GM12878 (cell line): ENCODE data around the gene UGT3A2. TPM values are rescaled to one million over a fixed set of nuclear protein-coding genes. Genes with fewer than 3 reads are reported as not detected.
A peak's percentile ranks its signal among the peaks of the same experiment; 100 is the strongest.

Experiments used
- ATAC-seq: fragments of 200-7000 bp; cut with Tn5 transposase; 3 replicates; pipeline ENCODE4 v1.9.1; 2020; ENCODE audit warnings: mild to moderate bottlenecking, moderate library complexity
- BruUV-seq: library from RNA; stranded (reverse); fragments of 400-500 nt; replicated peaks from 2 replicates; lab custom pipeline; 2021; lab: Mats Ljungman, UMichigan
- CTCF ChIA-PET: fragments of 300-600 bp; sonication (Branson Sonifier 250); formaldehyde crosslinking; extraction: SDS; loops from one replicate; lab custom pipeline; 2021; ENCODE audit warnings: inconsistent platforms; lab: Yijun Ruan, JAX
- POLR2A ChIA-PET: fragments of 350-600 bp; formaldehyde crosslinking; extraction: SDS; loops from one replicate; lab custom pipeline; 2021; ENCODE audit warnings: inconsistent platforms; lab: Charles Lee
- RAD21 ChIA-PET: fragments of 300-600 bp; sonication (Branson Sonifier 250); formaldehyde crosslinking; loops from one replicate; lab custom pipeline; 2023; ENCODE audit warnings: antibody characterized with exemption; ENCODE audit not compliant: unreplicated experiment; lab: Charles Lee
- SMC1A ChIA-PET: fragments of 300-600 bp; sonication (Branson Sonifier 250); formaldehyde crosslinking; loops from one replicate; lab custom pipeline; 2023; ENCODE audit not compliant: unreplicated experiment, uncharacterized antibody; lab: Charles Lee
- DNase-seq: peaks from one replicate; pipeline ENCODE4 v3.0.0-alpha.2; 2011; ENCODE audit warnings: low read depth, low spot score
- FAIRE-seq: peaks from 3 replicates; lab custom pipeline; 2011; peaks lifted over from hg19 to GRCh38; lab: Jason Lieb, UNC
- H2AFZ ChIP-seq: 2 replicates; pipeline ENCODE4 v1.6.0; 2011; ENCODE audit warnings: low read depth, low read length, control low read depth; ENCODE audit not compliant: control insufficient read depth
- H3K27ac ChIP-seq: 2 replicates; pipeline ENCODE4 v1.5.1; 2011; ENCODE audit warnings: control low read depth; ENCODE audit not compliant: control insufficient read depth, insufficient read depth
- H3K27me3 ChIP-seq, 2 experiments: replicated peaks in 1 of 2; 2 replicates each; pipeline versions ENCODE4 v1.6.0 to v1.6.1; 2011; ENCODE audit warnings: low read length in 1 of 2; ENCODE audit not compliant: control insufficient read depth in 2 of 2, insufficient read depth in 2 of 2
- H3K36me3 ChIP-seq, 2 experiments: 2 replicates each; pipeline ENCODE4 v1.5.1; 2011; ENCODE audit warnings: low read length in 1 of 2; ENCODE audit not compliant: control insufficient read depth in 2 of 2, insufficient read depth in 2 of 2
- H3K4me1 ChIP-seq: 2 replicates; pipeline ENCODE4 v1.6.1; 2011; ENCODE audit warnings: mild to moderate bottlenecking, low read length, moderate library complexity, mixed read lengths; ENCODE audit not compliant: control insufficient read depth, insufficient read depth
- H3K4me2 ChIP-seq: 2 replicates; pipeline ENCODE4 v1.6.0; 2011; ENCODE audit warnings: control low read depth; ENCODE audit not compliant: control insufficient read depth, insufficient read depth
- H3K4me3 ChIP-seq: fragments of 200-600 bp; sonication (generic); 2 replicates; pipeline ENCODE4 v1.5.1; 2016
- H3K79me2 ChIP-seq: 2 replicates; pipeline ENCODE4 v1.6.0; 2011; ENCODE audit warnings: low read length; ENCODE audit not compliant: control insufficient read depth, insufficient read depth
- H3K9ac ChIP-seq: 2 replicates; pipeline ENCODE4 v1.8.0; 2011; ENCODE audit warnings: low read length, control low read depth, mixed read lengths; ENCODE audit not compliant: control insufficient read depth, insufficient read depth
- H3K9me3 ChIP-seq: replicated peaks from 3 replicates; pipeline ENCODE4 v1.5.1; 2011; ENCODE audit warnings: mild to moderate bottlenecking, low read length; ENCODE audit not compliant: control insufficient read depth, insufficient read depth
- H4K20me1 ChIP-seq: 2 replicates; pipeline ENCODE4 v1.6.0; 2011; ENCODE audit not compliant: control insufficient read depth, insufficient read depth
- BHLHE40 ChIP-seq, 2 experiments: fragments of 450-650 bp in 1 of 2; IDR thresholded peaks; 2 replicates each; pipeline ENCODE4 v1.6.1; 2011 to 2017; ENCODE audit warnings: low read depth in 2 of 2, borderline replicate concordance in 1 of 2, improper control_type of control experiment in 1 of 2, low read length in 1 of 2, mild to moderate bottlenecking in 1 of 2
- CTCF ChIP-seq, 3 experiments: IDR thresholded peaks in 2 of 3; conservative IDR thresholded peaks in 1 of 3; 2 replicates each; pipeline ENCODE4 v1.5.1; 2011; ENCODE audit warnings: low read depth in 3 of 3, low read length in 3 of 3, mild to moderate bottlenecking in 3 of 3, control low read depth in 2 of 3, moderate library complexity in 2 of 3, inconsistent platforms in 1 of 3, mixed read lengths in 1 of 3; ENCODE audit not compliant: control insufficient read depth in 2 of 3, insufficient read depth in 1 of 3; ENCODE audit errors: extremely low read depth in 1 of 3
- EP300 ChIP-seq, 2 experiments: fragments of 150-350 bp in 1 of 2; IDR thresholded peaks; 2 replicates each; pipeline ENCODE4 v1.6.1; 2011 to 2012; ENCODE audit warnings: low read depth in 2 of 2, low read length in 2 of 2, borderline replicate concordance in 1 of 2, improper control_type of control experiment in 1 of 2, inconsistent platforms in 1 of 2; ENCODE audit not compliant: control insufficient read depth in 1 of 2
- GATAD2B ChIP-seq: fragments of 450-650 bp; conservative IDR thresholded peaks from 2 replicates; pipeline ENCODE4 v1.6.1; 2017; ENCODE audit warnings: low read depth, mild to moderate bottlenecking, moderate library complexity
- KLF5 ChIP-seq: fragments of 450-650 bp; IDR thresholded peaks from 2 replicates; pipeline ENCODE4 v1.6.1; 2014; ENCODE audit warnings: mild to moderate bottlenecking; ENCODE audit not compliant: partially characterized antibody
- RAD21 ChIP-seq: IDR thresholded peaks from 2 replicates; pipeline ENCODE4 v1.6.1; 2011; ENCODE audit warnings: mild to moderate bottlenecking, low read depth, low read length, moderate library complexity; ENCODE audit not compliant: insufficient read depth
- SREBF1 ChIP-seq: IDR thresholded peaks from 2 replicates; pipeline ENCODE4 v1.6.1; 2012; ENCODE audit warnings: mild to moderate bottlenecking, low read length
- TBL1XR1 ChIP-seq: IDR thresholded peaks from 2 replicates; pipeline ENCODE4 v1.6.1; 2012; ENCODE audit warnings: low read depth, low read length, improper control_type of control experiment
- ZBTB4 ChIP-seq: fragments of 450-650 bp; formaldehyde crosslinking; IDR thresholded peaks from 2 replicates; pipeline ENCODE4 v1.4.0; 2022; ENCODE audit warnings: mild to moderate bottlenecking, moderate library complexity
- WGBS: methylation state at CpG from one replicate; pipeline ENCODE4 v1.1.6; 2016; ENCODE audit warnings: low lambda C conversion rate; ENCODE audit not compliant: insufficient replicate concordance, insufficient coverage; ENCODE audit errors: missing lambda C conversion rate; 5-methylcytosine and 5-hydroxymethylcytosine counted together
- in situ Hi-C: fragments of 300-500 bp; cut with MboI; formaldehyde crosslinking; loops from 9 replicates; pipeline ENCODE4 v1.14.3; 2018; ENCODE audit warnings: mixed read lengths
- intact Hi-C: fragments of 100-400 bp; cut with micrococcal nuclease; formaldehyde crosslinking; loops from one replicate; pipeline ENCODE4 v1.14.2; 2022; ENCODE audit not compliant: unreplicated experiment
- polyA plus RNA-seq, 11 experiments: library from polyadenylated mRNA; depleted of rRNA in 4 of 11; unstranded in 6 of 11; stranded (reverse) in 5 of 11; fragments of >200 nt; fragmentation: Nextera tagmentation in 4 of 11; fragmentation: Illumina TruSeq in 1 of 11; extraction: Ambion mirVana in 4 of 11; extraction: Trizol in 1 of 11; gene quantifications; 1 replicate in 1 of 11; 2 replicates in 10 of 11; pipeline versions ENCODE4 v1.2.1 to v1.2.3, GENCODE V29; 2011 to 2016; ENCODE audit warnings: inconsistent platforms in 2 of 11, missing spikeins in 2 of 11, low read depth in 1 of 11
- total RNA-seq, 4 experiments: library from RNA; depleted of rRNA in 3 of 4; stranded (reverse); fragments of >200 nt in 3 of 4; fragmentation: Illumina TruSeq in 1 of 4; extraction: Trizol in 1 of 4; gene quantifications; 2 replicates each; pipeline versions ENCODE4 v1.2.1 to v1.2.3, GENCODE V29; 2013 to 2021

The UGT3A2 gene
- total and polyA plus RNA-seq, 10 of the 15 experiments (the other 5 are each of a cell fraction or from before 2014, with no cell fraction given): 0.02 to 0.50 (median 0.09) TPM; not detected in 7

GRCh38 chr5:36073595-36074216, 7.0 kb upstream of the UGT3A2 start:
- ChIA-PET RAD21 (no interaction called here), POLR2A (no interaction called here), SMC1A (interaction anchor here (1.0 to 1.4 kb wide), 2 partner anchors 17 to 72 kb away, joined by 3 to 6 read pairs; no protein-coding TSS in a partner anchor), CTCF (interaction anchor here (0.8 to 2.6 kb wide), 7 partner anchors 10 to 434 kb away, joined by 3 to 9 read pairs (median 3); no protein-coding TSS in a partner anchor)
- Histone ChIP-seq H3K27me3 (no peaks in the 10 kb centered on the region), H3K79me2 (no peaks in the 10 kb centered on the region), H3K36me3 (no peaks in the 10 kb centered on the region), H3K4me2 (no peak overlapping the region), H3K27ac (no peak overlapping the region), H3K4me1 (no peaks in the 10 kb centered on the region), H3K9me3 (no peaks in the 10 kb centered on the region), H3K9ac (no peak overlapping the region), H2AFZ (no peak overlapping the region), H4K20me1 (no peaks in the 10 kb centered on the region), H3K4me3 (no peak overlapping the region)
- 33% methylated on average over 3 of the region's 3 CpGs for WGBS
- FAIRE-seq: peak; percentile 85
- BruUV-seq: no TSS peak
- no peak for TF ChIP-seq GATAD2B
- TF ChIP-seq CTCF (IDR thresholded peaks at IDR 0.05 in 2 of 3, conservative IDR thresholded peaks at IDR 0.05 in 1 of 3; ENCODE audit: control insufficient read depth in 2 of 3, extremely low read depth in 1 of 3, insufficient read depth in 1 of 3, low read depth in 3 of 3, low read length in 3 of 3): peak; percentile 39 to 64 (median 40); a peak in 5 of 6 replicates
- TF ChIP-seq TBL1XR1: no peak
- TF ChIP-seq EP300 (IDR thresholded peaks at IDR 0.05; ENCODE audit: borderline replicate concordance in 1 of 2, control insufficient read depth in 1 of 2, low read depth in 2 of 2, low read length in 2 of 2): no peak
- TF ChIP-seq KLF5: no peak
- TF ChIP-seq RAD21: peak; percentile 43; the same call in 1 of the 2 replicates
- TF ChIP-seq SREBF1: no peak
- TF ChIP-seq BHLHE40 (IDR thresholded peaks at IDR 0.05; ENCODE audit: borderline replicate concordance in 1 of 2, low read depth in 2 of 2, low read length in 1 of 2): no peak
- no peak for TF ChIP-seq ZBTB4 (CRISPR knock-in tag)
- peak; percentile 83 for ATAC-seq
- intact Hi-C loops: loop anchor here (5.0 kb wide), 1 partner anchor 619 kb away; no protein-coding TSS in a partner anchor
- DNase-seq: no peak
- in situ Hi-C loops: loop anchor here (10.0 kb wide), 2 partner anchors 231 to 431 kb away; partner anchors contain the start of gene RANBP3L
